AG04449 (cell line): ENCODE results near the gene ST6GALNAC6.

Experiments
- CTCF ChIA-PET: fragments of 350-600 bp; formaldehyde crosslinking; extraction: SDS; loops from one replicate; lab custom pipeline; 2021; ENCODE audit warnings: antibody characterized with exemption; lab: Yijun Ruan, JAX
- POLR2A ChIA-PET: fragments of 400-600, 350-600 bp; formaldehyde crosslinking; extraction: SDS; loops from one replicate; lab custom pipeline; 2020; ENCODE audit warnings: antibody characterized with exemption, inconsistent platforms; lab: Yijun Ruan, JAX
- DNase-seq: peaks from one replicate; pipeline ENCODE4 v3.0.0-alpha.2; 2010; ENCODE audit warnings: low read depth, low spot score
- H3K4me3 ChIP-seq: 2 replicates; pipeline ENCODE4 v1.5.1; 2011; ENCODE audit warnings: low read depth, mild to moderate bottlenecking, control low read depth, low read length
- CTCF ChIP-seq: IDR thresholded peaks from one replicate; pipeline ENCODE4 v1.5.1; 2011; ENCODE audit warnings: mild to moderate bottlenecking, moderate library complexity, low read length, control low read depth, inconsistent platforms; ENCODE audit not compliant: insufficient read depth; ENCODE audit errors: missing control alignments

The ST6GALNAC6 gene

GRCh38 chr9:127905004-127905728, 5.8 kb upstream of the ST6GALNAC6 start:
- ChIA-PET POLR2A (no interaction called here), CTCF (interaction anchor here (1.1 to 1.4 kb wide), 2 partner anchors 7 to 35 kb away, joined by 4 to 5 read pairs; no protein-coding TSS in a partner anchor)
- DNase-seq = no peak
- H3K4me3 ChIP-seq = no peak overlapping the region
- no peak for TF ChIP-seq CTCF

GRCh38 chr9:127904561-127905003, 5.2 kb upstream of the ST6GALNAC6 start:
- no peak overlapping the region for H3K4me3 ChIP-seq
- no peak for DNase-seq
- ChIA-PET POLR2A (no interaction called here), CTCF (interaction anchor here (0.8 to 1.4 kb wide), 3 partner anchors 8 to 169 kb away, joined by 4 to 6 read pairs (median 5); partner anchors contain the start of gene TOR2A)
- TF ChIP-seq CTCF = no peak

- POLR2A ChIA-PET = interaction anchor here (0.6 kb wide), 1 partner anchor 331 kb away, joined by 3 read pairs; no protein-coding TSS in a partner anchor
- no peak overlapping the region for H3K4me3 ChIP-seq
- TF ChIP-seq CTCF = no peak
- CTCF ChIA-PET = interaction anchor here (0.8 to 1.4 kb wide), 3 partner anchors 9 to 169 kb away, joined by 4 to 6 read pairs (median 5); partner anchors contain the start of gene TOR2A
- DNase-seq = no peak
Observed at GRCh38 chr9:127903557-127904475, 4.4 kb upstream of the ST6GALNAC6 start.

- DNase-seq = peak; percentile 67
- CTCF ChIA-PET = interaction anchor here (0.8 to 5.2 kb wide), 9 partner anchors 9 to 219 kb away, joined by 3 to 22 read pairs (median 4); partner anchors contain the start of gene ST6GALNAC4
- POLR2A ChIA-PET = interaction anchor here (0.5 to 1.6 kb wide), 7 partner anchors 9 to 328 kb away, joined by 3 to 5 read pairs (median 3); partner anchors contain the start of gene ST6GALNAC4
- TF ChIP-seq CTCF = no peak
- peak overlapping the region; percentile 85 for H3K4me3 ChIP-seq
Observed at GRCh38 chr9:127898433-127899127, 823 bp downstream of the ST6GALNAC6 start.

GRCh38 chr9:127897193-127897692, 2.2 kb downstream of the ST6GALNAC6 start:
- H3K4me3 ChIP-seq = peak overlapping the region; percentile 20; the same call in 1 of the 2 replicates
- POLR2A ChIA-PET = no interaction called here
- no peak for DNase-seq
- no peak for TF ChIP-seq CTCF
- CTCF ChIA-PET = interaction anchor here (0.9 to 5.2 kb wide), 7 partner anchors 10 to 220 kb away, joined by 3 to 22 read pairs (median 4); partner anchors contain the start of genes ST6GALNAC4 and TOR2A
